ENCODE results near the gene ARHGDIB. TPM values are rescaled to one million over a fixed set of nuclear protein-coding genes. Genes with fewer than 3 reads are reported as not detected.

The ARHGDIB gene
- total and polyA plus RNA-seq, 2 of the 13 experiments (the other 11 are each of a cell fraction or from before 2014, with no cell fraction given): 0.11 to 0.87 TPM

- no peak overlapping the region for H3K9ac ChIP-seq (ENCODE audit: insufficient read depth, low read depth, low read length)
- H2AFZ ChIP-seq (ENCODE audit: low read length): no peak overlapping the region
- H3K27me3 ChIP-seq (ENCODE audit: control insufficient read depth in 1 of 2, insufficient read depth in 2 of 2, low read length in 2 of 2): peaks cover 0 to 1% of the 10 kb centered on the region in 2 experiments; a peak in 2 of 5 replicates
- no peak for ATAC-seq
- intact Hi-C loops (cut with micrococcal nuclease; ENCODE audit: unreplicated experiment): no loop called here
- in situ Hi-C loops (cut with HindIII; ENCODE audit: extremely low pct_ligation_motif_present, low pct_unique_long_range_greater_than_20kb): no loop called here
- no peak overlapping the region for H3K4me2 ChIP-seq (ENCODE audit: low read depth, low read length)
- no peaks in the 10 kb centered on the region for H3K36me3 ChIP-seq (replicated peaks in 1 of 2; ENCODE audit: control insufficient read depth in 1 of 2, insufficient read depth in 2 of 2, low read length in 2 of 2)
- ChIA-PET CTCF (ENCODE audit: low intra/inter-chr PET ratio, low total read pairs) (no interaction called here), POLR2A (no interaction called here)
- H3K4me1 ChIP-seq (ENCODE audit: insufficient read depth, low read length): no peaks in the 10 kb centered on the region
- no peaks in the 10 kb centered on the region for H3K79me2 ChIP-seq (ENCODE audit: insufficient read depth, low read length)
- no peak overlapping the region for H3K27ac ChIP-seq (ENCODE audit: extremely low read length, insufficient read depth, low read length)
- 35% methylated on average over 3 of the region's 3 CpGs for WGBS (ENCODE audit: low lambda C conversion rate)
- H4K20me1 ChIP-seq (ENCODE audit: insufficient read depth, low read length): no peaks in the 10 kb centered on the region
- no peak for FAIRE-seq
- no peak overlapping the region for H3K4me3 ChIP-seq (replicated peaks in 1 of 3; ENCODE audit: insufficient read depth in 1 of 3, low read depth in 2 of 3, low read length in 3 of 3)
- DNase-seq (ENCODE audit: low spot score): no peak
- BruUV-seq (replicated peaks): no TSS peak
- no peaks in the 10 kb centered on the region for H3K9me3 ChIP-seq (ENCODE audit: low read length)
- no peak for TF ChIP-seq NR3C1 (CRISPR knock-in tag; IDR thresholded peaks at IDR 0.05)
- no peak for TF ChIP-seq AKNA (CRISPR knock-in tag; IDR thresholded peaks at IDR 0.05; ENCODE audit: borderline replicate concordance)
- TF ChIP-seq HNF1B (CRISPR knock-in tag; IDR thresholded peaks at IDR 0.05): no peak
- TF ChIP-seq YEATS4 (CRISPR knock-in tag; IDR thresholded peaks at IDR 0.05; ENCODE audit: borderline replicate concordance): no peak
- no peak for TF ChIP-seq ZHX2 (IDR thresholded peaks at IDR 0.05; ENCODE audit: low read depth)
- TF ChIP-seq ZHX2 (CRISPR knock-in tag; IDR thresholded peaks at IDR 0.05; ENCODE audit: borderline replicate concordance): no peak
- no peak for TF ChIP-seq STAT6 (CRISPR knock-in tag; IDR thresholded peaks at IDR 0.05; ENCODE audit: borderline replicate concordance)
- TF ChIP-seq ZNF746 (CRISPR knock-in tag; IDR thresholded peaks at IDR 0.05): no peak
- TF ChIP-seq ZC3H13 (CRISPR knock-in tag; IDR thresholded peaks at IDR 0.05): no peak
Observed at GRCh38 chr12:14988035-14988434, 26.6 kb upstream of the ARHGDIB start.

Measured in HepG2 (cell line).